A549 treated with AZD2906 at 1 μM for 4 hours (cell line): ENCODE data around the gene TGFBI. TPM values are rescaled to one million over a fixed set of nuclear protein-coding genes. Genes with fewer than 3 reads are reported as not detected.

Experiments
- total RNA-seq: library from RNA; stranded (reverse); fragments of 200-300 nt; extraction: Qiagen RNA extraction; gene quantifications from 5 replicates; pipeline ENCODE4 v1.2.3, GENCODE V29; 2022

TGFBI gene
- 1,379 to 2,010 TPM (median 1,737 TPM) in 5 replicates for total RNA-seq

DNA sequence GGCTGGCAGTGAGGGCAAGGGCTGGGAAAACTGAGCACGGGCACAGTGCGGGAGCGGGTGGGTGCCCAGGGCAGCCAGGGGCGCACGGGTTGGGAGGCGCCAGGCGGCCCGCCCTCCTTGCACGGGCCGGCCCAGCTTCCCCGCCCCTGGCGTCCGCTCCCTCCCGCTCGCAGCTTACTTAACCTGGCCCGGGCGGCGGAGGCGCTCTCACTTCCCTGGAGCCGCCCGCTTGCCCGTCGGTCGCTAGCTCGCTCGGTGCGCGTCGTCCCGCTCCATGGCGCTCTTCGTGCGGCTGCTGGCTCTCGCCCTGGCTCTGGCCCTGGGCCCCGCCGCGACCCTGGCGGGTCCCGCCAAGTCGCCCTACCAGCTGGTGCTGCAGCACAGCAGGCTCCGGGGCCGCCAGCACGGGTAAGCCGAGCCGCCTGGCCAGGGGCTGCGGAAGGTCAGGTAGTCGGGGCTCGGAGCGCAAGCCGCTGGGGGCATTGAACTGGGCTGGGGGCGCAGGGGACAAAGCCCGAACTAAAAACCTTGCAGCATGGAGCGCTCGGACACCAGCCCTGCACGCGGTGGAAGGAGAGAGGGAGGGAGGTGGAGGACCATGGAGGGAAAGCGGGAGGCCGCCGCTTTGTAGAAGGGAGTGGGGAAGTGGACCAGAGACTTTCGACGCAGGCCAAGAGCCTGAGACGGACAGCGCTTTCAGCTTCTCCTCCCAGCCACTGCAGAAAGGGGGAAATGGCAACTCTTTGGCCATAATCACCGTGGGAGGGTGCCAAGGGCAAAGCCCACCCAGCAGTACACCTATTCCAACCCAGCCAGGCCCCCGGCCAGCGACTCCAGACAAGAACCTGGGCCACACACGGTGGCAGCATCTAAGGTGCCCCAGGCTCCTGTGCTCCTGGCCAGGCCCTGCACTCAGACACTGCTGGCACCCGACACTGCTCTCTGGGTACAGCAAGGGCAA, at the start of gene TGFBI:
TGFBI (plus strand) TSS at position 207 of the 961 bp plus-strand sequence; CDS start at position 275, 68 bp downstream.

Other genes with a start within 250 kb of the TGFBI start
- gene SLC25A48, start 194.3 kb upstream of the TGFBI start, total RNA-seq = 0.11 to 0.41 TPM (median 0.24 TPM) in 5 replicates
- gene IL9, start 133.1 kb upstream of the TGFBI start, total RNA-seq = not detected in 5 replicates
- not detected in 5 replicates for gene LECT2, start 74.0 kb upstream of the TGFBI start, total RNA-seq
- gene SMAD5, start 103.9 kb downstream of the TGFBI start, total RNA-seq = 20.9 to 29.6 TPM (median 27.3 TPM) in 5 replicates
- gene SMIM32, start 164.2 kb downstream of the TGFBI start, total RNA-seq = not detected in 5 replicates